Superior temporal gyrus (tissue), 1 donor: ENCODE results near the gene BTN2A1.

Source experiments
- DNase-seq: peaks from one replicate; pipeline ENCODE4 v3.0.0-alpha.2; 2016; ENCODE audit errors: extremely low spot score

Gene BTN2A1

DNA sequence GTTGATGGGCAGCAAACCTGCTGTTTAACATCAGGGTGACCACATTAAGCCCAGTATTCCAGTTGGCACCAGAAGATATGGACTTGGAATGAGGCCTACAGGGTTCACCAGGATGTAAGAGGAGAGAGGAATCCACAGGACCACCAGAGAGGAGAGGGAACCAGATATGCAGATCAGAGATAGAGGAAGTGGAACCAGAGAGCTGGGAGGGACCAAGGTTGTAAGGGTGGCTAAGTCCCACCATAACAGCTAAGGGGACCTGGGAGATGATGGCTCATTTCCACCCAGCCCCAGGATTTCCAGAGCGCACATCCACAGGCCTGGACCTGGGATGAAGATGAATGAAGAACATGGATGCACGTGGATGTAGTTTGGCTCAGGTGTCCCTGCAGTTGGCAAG lies 11.1 kb downstream of the BTN2A1 start:
- no peak for DNase-seq

DNA sequence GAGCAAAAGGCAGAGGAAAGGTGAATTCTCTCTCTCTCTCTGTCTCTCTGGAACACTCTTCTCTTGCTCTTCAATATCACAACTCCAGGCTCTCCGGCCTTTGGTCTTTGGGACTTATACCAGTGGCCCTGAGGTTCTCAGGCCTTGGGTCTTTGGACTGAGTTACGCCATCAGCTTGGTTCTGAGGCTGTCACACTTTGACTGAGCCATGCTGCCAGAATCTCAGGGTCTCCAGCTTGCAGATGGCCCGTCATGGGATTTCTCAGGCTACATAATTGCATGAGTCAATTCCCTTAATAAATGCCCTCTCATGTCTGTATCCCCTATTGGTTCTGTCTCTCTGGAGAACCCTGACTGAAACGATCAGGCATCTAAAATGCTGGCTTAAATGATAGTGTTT lies 12.9 kb downstream of the BTN2A1 start:
- DNase-seq: no peak

GRCh38 chr6:26471970-26472369 lies 14.2 kb downstream of the BTN2A1 start:
- no peak for DNase-seq

GRCh38 chr6:26472549-26473290 lies 15.0 kb downstream of the BTN2A1 start:
- no peak for DNase-seq

GRCh38 chr6:26473429-26473757 lies 15.6 kb downstream of the BTN2A1 start:
- DNase-seq: no peak

DNA sequence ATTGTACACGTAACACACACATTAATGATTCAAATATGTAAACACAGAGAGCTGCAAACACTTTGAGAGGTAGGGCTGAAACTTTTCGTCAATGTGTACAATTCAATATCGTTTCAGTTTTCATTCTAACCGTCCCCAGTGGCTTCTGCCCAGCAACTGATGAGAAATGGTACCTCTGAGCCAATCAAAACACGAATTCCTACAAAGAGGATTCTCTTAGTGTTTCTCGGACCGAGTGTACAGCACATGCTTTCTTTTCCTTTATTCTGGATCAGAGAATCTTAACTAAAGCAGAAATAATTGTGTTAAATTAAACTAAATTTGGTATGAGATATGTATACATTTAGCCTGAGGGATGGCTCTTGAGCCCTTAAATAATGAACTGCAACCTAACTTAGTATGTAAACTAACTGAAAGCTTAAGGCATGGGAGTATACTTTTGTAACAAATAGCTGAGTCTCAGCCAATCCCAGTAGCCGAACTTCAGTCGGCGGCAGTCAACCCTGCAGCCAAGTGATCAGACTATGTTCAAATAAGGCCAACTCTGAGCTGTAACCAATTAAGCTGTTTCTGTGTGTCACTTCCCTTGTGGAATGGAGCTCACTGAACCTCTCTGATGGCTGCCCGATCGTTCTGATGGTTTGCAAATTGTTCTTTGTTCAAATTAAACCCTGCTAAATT lies 16.1 kb downstream of the BTN2A1 start:
- DNase-seq: peak; percentile 96

GRCh38 chr6:26474439-26474881 lies 16.7 kb downstream of the BTN2A1 start:
- DNase-seq: no peak

DNA sequence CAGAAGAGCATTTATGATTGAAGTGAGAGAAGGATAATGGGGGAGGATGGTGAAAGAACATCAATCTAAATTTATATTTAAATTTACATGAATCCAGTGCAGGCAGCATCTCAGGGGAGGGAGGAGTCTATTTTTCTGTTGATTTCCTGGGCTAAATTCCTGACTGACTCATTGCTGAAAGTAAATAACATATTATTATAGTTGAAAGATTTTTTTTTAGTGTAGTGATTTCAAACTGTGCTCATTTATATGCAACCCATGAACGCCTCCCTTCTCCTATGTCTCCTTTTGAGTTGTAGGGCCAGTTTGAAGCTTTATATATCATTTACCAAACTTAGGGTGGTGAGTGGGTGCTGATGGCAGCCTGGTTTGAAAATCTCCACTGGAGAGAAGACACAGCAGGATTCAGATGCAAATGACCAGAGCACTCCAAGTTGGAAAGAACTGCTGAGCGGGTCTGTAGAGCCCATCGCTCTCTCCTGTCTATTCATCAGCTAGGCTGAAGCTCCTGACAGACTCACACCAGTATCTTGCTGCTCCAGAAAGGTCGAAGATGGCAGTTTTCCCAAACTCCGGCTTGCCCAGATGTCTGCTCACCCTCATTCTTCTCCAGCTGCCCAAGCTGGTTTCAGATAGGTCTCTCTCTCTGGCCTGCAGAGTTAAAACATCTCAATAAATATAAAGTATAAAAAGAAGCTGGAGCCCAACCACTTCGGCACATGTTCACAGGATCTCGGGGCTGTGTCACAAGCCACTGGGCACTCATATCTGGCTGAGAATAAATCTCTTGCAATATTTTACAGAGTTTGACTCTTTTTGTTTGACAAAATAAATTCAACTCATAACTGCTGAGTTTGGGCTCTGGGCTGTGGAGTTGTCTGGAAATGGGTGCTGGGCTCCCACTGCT lies 18.3 kb downstream of the BTN2A1 start:
- peak; percentile 19 for DNase-seq

DNA sequence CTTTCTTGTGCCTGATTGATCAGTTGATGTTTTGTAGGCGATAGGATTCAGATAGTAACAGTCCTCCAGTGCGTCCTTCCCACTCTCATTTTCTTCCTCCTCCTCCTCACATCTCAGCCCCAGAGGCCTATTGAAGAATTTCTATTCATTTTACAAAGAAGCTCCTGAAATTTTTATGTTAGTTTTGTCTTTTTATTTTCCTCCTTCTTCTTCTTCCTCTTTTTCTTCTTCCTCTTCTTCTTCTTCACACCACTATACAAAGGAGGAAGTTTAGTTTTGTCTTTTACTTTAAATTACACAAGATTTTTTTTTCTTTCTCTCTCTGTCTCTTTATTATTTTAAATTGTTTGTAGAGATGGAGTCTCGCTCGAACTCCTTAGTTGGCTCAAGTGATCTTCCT lies 19.1 kb downstream of the BTN2A1 start:
- no peak for DNase-seq

GRCh38 chr6:26477426-26477825 lies 19.7 kb downstream of the BTN2A1 start:
- no peak for DNase-seq

- no peak for DNase-seq
Measured at GRCh38 chr6:26478100-26478984, 20.6 kb downstream of the BTN2A1 start.

DNA sequence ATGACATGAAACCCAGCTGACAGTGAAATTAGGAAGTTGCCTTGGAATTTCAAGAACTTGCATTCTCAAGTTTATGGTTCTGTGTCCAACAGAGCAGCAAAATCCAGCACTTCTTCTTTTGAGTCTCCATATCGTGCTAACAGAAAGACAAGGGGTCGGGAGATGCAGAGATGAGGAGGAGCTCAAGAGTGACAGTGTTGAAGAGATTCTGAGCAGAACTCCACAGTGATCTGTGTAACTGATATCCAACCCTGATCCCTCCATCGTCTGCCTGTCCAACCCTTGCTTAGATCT lies 21.2 kb downstream of the BTN2A1 start:
- DNase-seq: no peak

GRCh38 chr6:26482338-26482737 lies 24.6 kb downstream of the BTN2A1 start:
- no peak for DNase-seq

GRCh38 chr6:26483727-26484126 lies 26.0 kb downstream of the BTN2A1 start:
- no peak for DNase-seq

DNA sequence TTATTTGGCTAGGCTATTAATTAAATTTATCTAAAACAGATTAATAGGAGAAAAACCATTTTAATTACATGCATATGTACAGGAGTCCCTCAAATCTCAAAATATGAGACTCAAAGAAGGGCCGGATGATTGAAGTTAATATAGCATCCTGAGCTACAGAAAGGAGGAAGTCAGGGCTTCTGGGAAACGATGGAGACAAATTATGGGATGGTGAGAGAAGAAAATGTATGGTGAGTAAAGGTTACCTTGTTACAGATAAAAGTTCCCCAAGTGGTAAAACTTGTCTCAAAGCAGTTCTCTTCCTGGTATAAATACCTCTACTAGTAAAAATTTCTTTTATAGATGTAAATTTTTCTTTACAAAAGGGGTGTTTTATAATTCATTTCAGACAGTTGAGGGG lies 26.4 kb downstream of the BTN2A1 start:
- DNase-seq: no peak

DNA sequence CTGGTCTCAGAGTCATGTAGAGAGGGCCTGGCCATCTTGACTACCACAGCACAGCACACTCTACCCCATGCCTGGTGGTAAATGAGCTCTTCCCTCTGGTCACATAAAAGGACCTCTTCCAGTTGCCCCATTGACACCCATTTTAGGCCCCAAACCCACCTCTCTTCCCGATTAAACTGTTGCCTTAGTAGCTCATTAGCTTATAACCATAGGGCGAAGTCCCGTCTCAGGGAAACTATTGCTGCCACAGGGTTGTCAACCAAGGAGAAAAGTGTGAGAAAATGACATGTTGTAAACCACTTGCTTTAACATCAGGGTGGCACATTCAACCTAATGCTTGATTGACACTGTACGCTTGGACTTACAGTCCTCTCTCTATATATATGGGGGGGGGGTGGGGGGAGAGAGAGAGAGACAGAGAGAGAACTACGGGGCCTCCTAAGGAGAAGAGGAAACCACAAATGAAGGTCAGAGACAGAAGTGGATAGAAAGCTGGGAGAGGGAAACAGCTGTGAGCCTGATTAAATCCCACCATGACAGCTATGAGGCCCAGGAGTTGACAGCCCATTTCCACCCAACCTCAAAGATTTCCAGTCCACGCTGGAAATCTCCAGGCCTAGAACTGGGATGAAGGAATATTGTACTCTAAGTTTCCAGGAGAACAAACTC lies 27.5 kb downstream of the BTN2A1 start:
- DNase-seq: no peak

DNA sequence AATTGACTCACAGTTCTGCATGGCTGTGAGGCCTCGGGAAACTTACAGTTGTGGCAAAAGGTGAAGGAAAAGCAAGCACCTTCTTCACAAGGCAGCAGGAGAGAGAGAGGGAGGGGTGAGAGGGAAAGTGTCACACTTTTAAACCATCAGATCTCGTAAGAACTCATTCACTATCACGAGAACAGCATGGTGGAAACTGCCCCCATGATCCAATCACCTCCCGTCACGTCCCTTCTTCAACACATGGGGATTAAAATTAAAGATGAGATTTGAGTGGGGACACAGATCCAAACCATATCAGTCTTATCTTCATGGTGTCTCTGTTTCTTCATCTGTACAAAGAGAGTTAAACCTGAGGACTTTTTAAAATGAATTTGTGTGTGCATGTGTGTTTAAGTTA lies 28.6 kb downstream of the BTN2A1 start:
- DNase-seq: no peak

DNA sequence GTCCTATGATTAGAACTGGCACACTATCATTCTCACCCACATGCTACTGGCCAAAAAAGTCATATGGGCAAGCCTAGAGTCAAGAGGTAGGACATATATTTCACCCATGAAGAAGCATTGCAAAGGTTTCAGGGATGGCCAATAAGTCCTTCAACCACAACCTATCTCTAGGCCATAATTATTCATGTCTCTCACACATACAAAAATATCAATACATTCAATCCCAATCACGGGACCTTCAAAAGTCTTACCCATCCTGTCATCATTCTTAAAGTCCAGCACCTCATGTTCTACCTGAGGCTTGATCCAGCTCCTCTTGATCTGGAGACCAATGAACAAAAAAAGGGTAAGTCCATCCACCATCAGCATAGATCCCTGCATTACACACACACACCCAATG lies 29.7 kb downstream of the BTN2A1 start:
- DNase-seq: no peak

- DNase-seq: no peak
Measured at GRCh38 chr6:26489996-26490964, 32.5 kb downstream of the BTN2A1 start.

DNA sequence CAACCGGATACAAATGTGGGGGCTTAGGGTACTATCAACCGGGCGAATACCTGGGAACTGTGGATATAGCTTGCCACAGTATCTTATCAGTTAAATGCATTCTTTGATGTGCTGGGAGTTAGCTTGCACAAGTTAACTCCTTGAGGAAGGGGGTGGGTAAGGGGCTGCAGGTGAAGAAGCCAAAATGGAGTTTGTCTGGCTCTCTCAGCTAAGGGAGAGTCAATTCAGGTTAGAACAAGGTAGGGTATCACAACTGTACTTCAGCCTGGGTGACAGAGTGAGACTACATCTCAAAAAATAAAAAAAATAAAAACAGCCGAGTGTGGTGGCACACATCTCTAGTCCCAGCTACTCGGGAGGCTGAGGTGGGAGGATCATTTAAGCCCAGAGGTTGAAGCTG lies 33.8 kb downstream of the BTN2A1 start:
- DNase-seq: no peak
